ENCODE measurements around the gene TELO2. TPM values are rescaled to one million over a fixed set of nuclear protein-coding genes. Genes with fewer than 3 reads are reported as not detected.

TELO2 gene
- total RNA-seq, 1 donor from 2014 or later: 87.5 TPM

DNA sequence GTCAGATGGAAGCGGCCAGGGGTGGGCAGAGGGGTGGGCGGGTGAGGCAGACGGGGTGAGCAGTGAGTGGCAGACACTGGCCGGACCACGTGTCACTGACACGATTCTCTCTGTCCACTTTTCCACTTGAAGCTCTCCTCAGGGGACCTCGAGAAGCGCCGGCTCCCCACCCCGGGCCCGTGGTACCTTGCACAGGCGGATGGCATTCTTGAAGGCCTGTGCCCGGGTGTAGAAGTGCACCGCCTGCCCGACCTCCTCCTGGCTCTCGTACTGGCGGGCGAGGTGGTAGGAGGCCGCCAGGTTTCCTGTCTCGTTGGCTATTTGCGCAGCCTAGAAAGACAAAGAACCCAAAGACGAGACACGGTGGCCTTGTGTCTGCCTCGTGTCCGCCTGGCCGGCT is 31.2 kb downstream of the TELO2 start:
- Mint-ChIP-seq H3K27ac (ENCODE audit: unreplicated experiment) (no peak overlapping the region), H3K4me1 (peaks cover 5% of the 10 kb centered on the region), H3K36me3 (ENCODE audit: low read depth) (no peaks in the 10 kb centered on the region), H3K4me3 (no peak overlapping the region), H3K9me3 (no peaks in the 10 kb centered on the region), H3K27me3 (ENCODE audit: low read depth) (no peaks in the 10 kb centered on the region)
- TF ChIP-seq CTCF (conservative IDR thresholded peaks at IDR 0.05): no peak
- no peak for DNase-seq (ENCODE audit: low read depth, low spot score)

DNA sequence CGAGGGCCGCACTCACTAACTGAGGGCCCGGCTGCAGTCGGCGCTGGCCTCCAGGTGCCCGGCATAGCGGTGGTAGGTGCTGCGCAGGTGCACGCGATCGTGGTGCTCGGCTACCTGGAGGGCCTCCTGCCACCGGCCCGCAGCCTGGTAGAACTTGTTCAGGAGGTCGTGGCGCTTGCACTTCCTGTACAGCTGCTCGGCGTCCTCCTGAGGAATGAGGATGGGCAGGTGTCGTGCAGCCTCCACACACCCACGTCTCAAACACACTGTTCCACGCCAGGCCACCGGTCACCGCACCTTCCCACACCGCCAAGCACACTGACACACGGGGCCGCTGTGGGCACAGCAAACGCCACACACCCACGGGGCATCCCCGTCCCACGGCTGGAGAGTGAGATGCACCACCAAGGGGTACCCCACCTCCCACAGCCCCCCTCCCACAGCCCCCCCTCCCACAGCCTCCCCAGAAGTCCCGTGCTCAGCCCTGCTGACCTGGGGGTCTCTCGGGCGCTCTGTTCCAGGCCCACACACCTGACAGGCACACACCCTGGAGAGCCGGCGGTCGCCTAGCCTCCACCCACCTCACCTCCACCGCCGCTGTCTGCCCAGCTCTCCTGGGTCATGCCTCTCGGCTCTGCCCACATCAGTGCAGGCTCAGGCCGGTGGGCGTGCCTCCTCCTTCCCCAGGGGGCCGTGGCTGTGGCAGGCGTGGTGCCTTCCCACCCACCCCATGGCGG is 32.9 kb downstream of the TELO2 start:
- Mint-ChIP-seq H3K27me3 (ENCODE audit: low read depth) (no peaks in the 10 kb centered on the region), H3K27ac (ENCODE audit: unreplicated experiment) (no peak overlapping the region), H3K9me3 (no peaks in the 10 kb centered on the region), H3K4me3 (no peak overlapping the region), H3K4me1 (peaks cover 9% of the 10 kb centered on the region), H3K36me3 (ENCODE audit: low read depth) (no peaks in the 10 kb centered on the region)
- TF ChIP-seq CTCF (conservative IDR thresholded peaks at IDR 0.05): no peak
- no peak for DNase-seq (ENCODE audit: low read depth, low spot score)

DNA sequence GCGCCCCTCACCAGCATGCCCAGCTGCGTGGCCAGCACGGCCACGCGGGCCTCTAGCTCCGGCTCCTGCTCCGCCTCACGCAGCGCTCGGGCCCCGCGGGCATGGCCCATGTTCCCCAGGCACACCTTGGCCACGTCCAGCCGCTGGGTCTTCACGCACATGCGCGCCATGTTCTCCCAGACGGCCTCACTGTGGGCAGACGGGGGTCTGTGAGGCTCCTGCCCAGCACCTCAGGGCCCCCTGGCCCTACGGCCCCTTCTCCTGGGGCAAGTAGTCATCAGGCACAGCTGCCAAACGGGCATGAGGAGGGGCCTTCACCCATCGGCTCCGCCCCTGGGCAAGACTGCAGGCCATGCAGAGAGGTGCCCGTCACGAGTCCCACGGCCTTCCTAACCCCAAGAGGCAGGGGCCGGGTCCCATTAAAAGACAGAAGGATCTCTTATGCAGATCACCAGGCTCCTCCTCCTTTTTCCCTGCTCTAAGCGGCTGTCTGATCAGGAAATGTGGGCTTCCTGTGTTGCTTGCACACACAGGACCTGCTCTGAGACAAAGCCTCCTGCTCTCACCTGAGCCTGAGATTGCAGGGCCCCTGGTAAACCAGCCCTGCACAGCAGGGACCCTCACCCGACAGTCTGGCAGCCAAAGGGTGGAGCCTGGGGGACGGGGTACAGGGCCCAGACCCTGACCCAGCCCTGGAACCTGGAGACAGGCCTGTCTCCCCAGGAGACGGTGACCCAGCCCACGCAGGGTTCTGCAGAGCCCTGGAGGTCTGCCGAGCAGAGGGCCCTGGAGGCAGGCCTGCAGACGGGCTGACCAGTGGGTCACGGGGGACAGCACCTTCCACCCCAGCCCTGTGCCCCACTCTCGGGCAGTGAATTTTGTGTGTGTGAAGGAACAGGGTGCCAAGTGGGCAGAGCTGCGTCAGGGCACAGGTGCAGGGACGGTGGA is 33.7 kb downstream of the TELO2 start:
- no peak overlapping the region for H3K27ac Mint-ChIP-seq (ENCODE audit: unreplicated experiment)

DNA sequence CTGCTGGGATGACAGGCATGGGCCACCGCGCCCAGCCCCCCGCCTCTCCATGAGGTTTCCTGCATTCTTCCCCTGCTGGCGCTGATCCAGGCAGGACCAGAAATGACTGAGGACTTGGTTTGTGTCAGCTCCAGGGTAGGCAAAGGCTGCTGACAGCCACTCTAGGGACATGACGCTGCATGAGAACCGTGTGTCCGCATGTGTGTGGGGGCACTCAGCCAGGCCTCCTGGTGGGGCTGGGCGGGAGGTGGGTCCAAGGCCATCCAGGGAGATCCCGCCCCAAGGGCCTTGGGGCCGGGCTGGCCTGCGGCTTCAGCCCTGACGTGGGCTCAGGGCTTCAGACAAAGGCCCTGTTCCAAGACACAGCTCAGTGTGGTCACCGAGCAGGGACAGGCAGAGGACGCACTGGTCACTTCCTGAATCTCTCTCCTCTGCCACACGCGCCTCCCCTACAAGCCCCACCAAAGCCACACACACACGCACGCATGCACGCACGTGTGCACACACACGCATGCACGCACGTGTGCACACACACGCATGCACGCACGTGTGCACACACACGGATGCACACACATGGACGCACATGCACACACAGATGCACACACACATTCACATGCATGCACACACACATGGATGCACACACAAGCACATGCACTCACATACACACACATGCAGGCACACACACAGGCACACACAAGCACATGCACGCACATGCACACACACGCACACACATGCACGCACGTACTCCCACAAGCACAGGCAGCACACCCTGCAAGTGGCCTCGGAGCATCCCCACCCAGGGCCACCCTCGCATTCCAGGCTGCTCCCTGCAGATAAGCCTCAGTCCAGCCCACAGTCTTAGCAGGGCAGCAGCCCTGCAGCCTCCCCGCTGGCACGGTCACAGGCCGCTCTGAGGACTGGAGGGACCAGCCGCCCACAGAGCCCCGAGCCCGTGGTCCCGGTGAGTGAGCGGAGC is 35.0 kb downstream of the TELO2 start:
- Mint-ChIP-seq H3K36me3 (ENCODE audit: low read depth) (no peaks in the 10 kb centered on the region), H3K27me3 (ENCODE audit: low read depth) (no peaks in the 10 kb centered on the region), H3K9me3 (no peaks in the 10 kb centered on the region), H3K4me1 (peaks cover 9% of the 10 kb centered on the region), H3K27ac (ENCODE audit: unreplicated experiment) (peak overlapping the region; percentile 75), H3K4me3 (no peak overlapping the region)
- no peak for DNase-seq (ENCODE audit: low read depth, low spot score)
- TF ChIP-seq CTCF (conservative IDR thresholded peaks at IDR 0.05): no peak

More for the DNA sequence above, 33.7 kb downstream of the TELO2 start:
- no peak for DNase-seq (ENCODE audit: low read depth, low spot score)
- no peak for TF ChIP-seq CTCF (conservative IDR thresholded peaks at IDR 0.05)
- no peaks in the 10 kb centered on the region for H3K9me3 Mint-ChIP-seq
- H3K4me3 Mint-ChIP-seq: no peak overlapping the region
- H3K36me3 Mint-ChIP-seq (ENCODE audit: low read depth): no peaks in the 10 kb centered on the region
- H3K27me3 Mint-ChIP-seq (ENCODE audit: low read depth): no peaks in the 10 kb centered on the region
- peaks cover 9% of the 10 kb centered on the region for H3K4me1 Mint-ChIP-seq
